Neural crest cell (in vitro differentiated cells): ENCODE results near the gene LRRC30. TPM values are rescaled to one million over a fixed set of nuclear protein-coding genes. Genes with fewer than 3 reads are reported as not detected.

ENCODE experiments used
- DNase-seq: peaks from one replicate; pipeline ENCODE4 v3.0.0; 2021; ENCODE audit warnings: low read depth, mixed read lengths, low spot score
- H3K27ac Mint-ChIP-seq: one replicate; pipeline ENCODE4 v1.8.0; 2021; ENCODE audit warnings: mild to moderate bottlenecking, mixed read lengths; ENCODE audit not compliant: unreplicated experiment
- H3K27me3 Mint-ChIP-seq: 2 replicates; pipeline ENCODE4 v1.8.0; 2021; ENCODE audit warnings: low read depth, mild to moderate bottlenecking, mixed read lengths
- H3K36me3 Mint-ChIP-seq: 2 replicates; pipeline ENCODE4 v1.8.0; 2021; ENCODE audit warnings: low read depth, mild to moderate bottlenecking, mixed read lengths
- H3K4me1 Mint-ChIP-seq: 2 replicates; pipeline ENCODE4 v1.8.0; 2021; ENCODE audit warnings: mixed read lengths
- H3K4me3 Mint-ChIP-seq: one replicate; pipeline ENCODE4 v1.8.0; 2021; ENCODE audit warnings: mild to moderate bottlenecking, mixed read lengths
- H3K9me3 Mint-ChIP-seq: 2 replicates; pipeline ENCODE4 v1.8.0; 2021; ENCODE audit warnings: mixed read lengths
- CTCF ChIP-seq: fragments of 200-600 bp; sonication (generic); conservative IDR thresholded peaks from 2 replicates; pipeline ENCODE4 v1.5.0; 2021; ENCODE audit warnings: antibody characterized with exemption, mild to moderate bottlenecking
- total RNA-seq: library from RNA; stranded (reverse); gene quantifications from 2 replicates; pipeline ENCODE4 v1.2.1, GENCODE V29; 2021

Gene LRRC30
- total RNA-seq, 1 donor from 2014 or later = not detected

DNA sequence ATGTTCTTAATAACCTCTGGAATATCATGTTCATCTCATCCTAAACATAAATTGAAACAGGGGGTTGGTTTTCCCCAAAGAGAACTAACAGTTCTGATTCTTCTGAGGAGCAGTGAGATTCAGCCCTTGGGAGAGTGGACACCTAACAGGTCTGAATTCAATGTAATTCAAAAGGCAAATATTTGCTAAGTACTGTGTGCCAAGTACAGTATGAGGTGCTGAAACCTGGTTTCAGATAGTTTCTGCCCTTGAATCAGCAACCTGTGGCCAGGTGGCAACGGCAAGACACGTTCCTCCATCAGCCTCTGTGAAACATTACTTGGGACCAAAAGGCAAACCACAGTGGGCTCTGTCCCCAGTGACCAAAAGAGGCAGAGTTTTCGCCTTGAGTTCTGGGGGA is 1.3 kb downstream of the LRRC30 start:
- no peaks in the 10 kb centered on the region for H3K4me1 Mint-ChIP-seq
- no peak for DNase-seq
- H3K9me3 Mint-ChIP-seq = no peaks in the 10 kb centered on the region
- H3K27ac Mint-ChIP-seq = no peak overlapping the region
- peaks cover 3% of the 10 kb centered on the region for H3K27me3 Mint-ChIP-seq
- H3K4me3 Mint-ChIP-seq = no peak overlapping the region
- TF ChIP-seq CTCF = no peak
- no peaks in the 10 kb centered on the region for H3K36me3 Mint-ChIP-seq

GRCh38 chr18:7233134-7233810 is 2.4 kb downstream of the LRRC30 start:
- H3K36me3 Mint-ChIP-seq = no peaks in the 10 kb centered on the region
- H3K9me3 Mint-ChIP-seq = no peaks in the 10 kb centered on the region
- no peak overlapping the region for H3K4me3 Mint-ChIP-seq
- H3K4me1 Mint-ChIP-seq = no peaks in the 10 kb centered on the region
- TF ChIP-seq CTCF = no peak
- DNase-seq = no peak
- peaks cover 3% of the 10 kb centered on the region for H3K27me3 Mint-ChIP-seq
- no peak overlapping the region for H3K27ac Mint-ChIP-seq

GRCh38 chr18:7234091-7234490 is 3.2 kb downstream of the LRRC30 start:
- Mint-ChIP-seq H3K27ac (no peak overlapping the region), H3K9me3 (no peaks in the 10 kb centered on the region), H3K4me3 (no peak overlapping the region), H3K27me3 (peaks cover 3% of the 10 kb centered on the region), H3K4me1 (no peaks in the 10 kb centered on the region), H3K36me3 (no peaks in the 10 kb centered on the region)
- no peak for TF ChIP-seq CTCF
- DNase-seq = no peak

GRCh38 chr18:7234956-7235355 is 4.1 kb downstream of the LRRC30 start:
- no peak for TF ChIP-seq CTCF
- H3K4me1 Mint-ChIP-seq = no peaks in the 10 kb centered on the region
- H3K9me3 Mint-ChIP-seq = no peaks in the 10 kb centered on the region
- H3K4me3 Mint-ChIP-seq = no peak overlapping the region
- no peaks in the 10 kb centered on the region for H3K36me3 Mint-ChIP-seq
- H3K27me3 Mint-ChIP-seq = peaks cover 3% of the 10 kb centered on the region
- DNase-seq = no peak
- H3K27ac Mint-ChIP-seq = no peak overlapping the region

DNA sequence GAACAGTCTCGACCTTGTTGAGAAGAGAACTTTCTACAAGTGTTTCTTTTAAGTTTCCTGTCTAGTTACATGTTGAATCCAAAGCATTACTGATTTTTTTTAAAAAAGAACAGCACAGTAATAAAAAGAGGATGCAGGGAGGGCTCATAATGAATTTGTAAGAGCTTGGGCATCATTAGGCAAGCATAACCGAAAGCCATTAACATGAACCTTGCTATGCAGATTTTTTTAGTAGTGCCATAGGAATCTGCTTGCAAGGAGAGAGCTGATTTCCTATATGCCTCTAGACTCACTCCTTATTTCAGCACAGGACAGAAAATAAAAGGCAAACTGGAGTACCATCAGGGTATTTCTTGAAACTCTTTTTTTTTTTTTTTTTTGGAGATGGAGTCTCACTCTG is 5.2 kb downstream of the LRRC30 start:
- Mint-ChIP-seq H3K27me3 (peaks cover 3% of the 10 kb centered on the region), H3K9me3 (no peaks in the 10 kb centered on the region), H3K27ac (no peak overlapping the region), H3K4me1 (no peaks in the 10 kb centered on the region), H3K36me3 (no peaks in the 10 kb centered on the region), H3K4me3 (no peak overlapping the region)
- no peak for TF ChIP-seq CTCF
- no peak for DNase-seq
